ENCODE data around the gene PIK3C2G. TPM values are rescaled to one million over a fixed set of nuclear protein-coding genes. Genes with fewer than 3 reads are reported as not detected.

Gene PIK3C2G
- total and polyA plus RNA-seq, 10 of the 15 experiments (the other 5 are each of a cell fraction or from before 2014, with no cell fraction given) = not detected

DNA sequence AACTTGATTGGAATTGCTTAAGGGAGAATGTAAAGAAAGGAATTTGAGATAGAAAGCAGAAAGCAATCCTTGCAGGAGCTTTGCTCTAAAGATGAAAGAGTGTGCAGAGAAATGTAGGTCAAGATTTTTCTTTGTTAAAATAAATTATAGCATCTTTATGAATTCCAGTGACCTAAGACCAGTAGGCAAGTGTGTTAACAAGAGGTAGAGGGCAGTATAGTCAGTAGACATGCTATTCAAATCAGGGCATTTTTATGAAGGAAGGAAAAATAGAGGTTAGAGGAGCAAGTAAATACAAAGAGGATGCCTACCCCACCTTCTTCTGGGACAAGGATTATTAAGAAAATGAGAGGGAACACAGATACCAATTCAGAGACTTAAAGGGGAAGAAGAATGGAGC is 328.0 kb downstream of the PIK3C2G start (continued):
- no peak for TF ChIP-seq RB1 (IDR thresholded peaks at IDR 0.05; ENCODE audit: borderline replicate concordance)
- TF ChIP-seq E2F8 (IDR thresholded peaks at IDR 0.05; ENCODE audit: low read depth, partially characterized antibody) = no peak

DNA sequence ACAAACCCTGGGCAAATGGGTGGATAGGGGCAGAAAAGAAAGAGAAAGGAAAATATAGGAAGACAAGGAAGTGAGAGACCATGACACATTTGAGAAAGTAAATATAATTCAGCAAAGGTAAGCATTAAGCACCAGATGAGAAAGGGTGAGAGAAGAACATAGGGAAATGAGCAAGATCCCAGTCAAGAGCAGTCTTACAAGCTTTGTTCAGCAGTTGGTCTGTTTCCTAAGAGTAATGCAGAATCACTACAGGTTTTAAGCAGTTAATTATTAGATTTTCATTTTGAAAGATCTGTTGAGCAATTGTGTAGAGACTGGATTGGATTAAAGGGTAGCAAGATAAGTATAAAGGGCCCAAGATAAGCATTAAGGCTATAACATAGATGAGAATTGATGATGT is 330.2 kb downstream of the PIK3C2G start:
- in situ Hi-C loops (cut with MboI) = no loop called here
- intact Hi-C loops (cut with micrococcal nuclease; ENCODE audit: unreplicated experiment) = no loop called here
- Histone ChIP-seq H3K4me2 (ENCODE audit: control insufficient read depth, insufficient read depth) (no peak overlapping the region), H2AFZ (ENCODE audit: control insufficient read depth, low read depth, low read length) (no peak overlapping the region), H3K79me2 (ENCODE audit: control insufficient read depth, insufficient read depth, low read length) (no peaks in the 10 kb centered on the region), H3K9ac (ENCODE audit: control insufficient read depth, insufficient read depth, low read length) (no peak overlapping the region), H3K4me1 (ENCODE audit: control insufficient read depth, insufficient read depth, low read length) (no peaks in the 10 kb centered on the region), H3K4me3 (no peak overlapping the region), H3K36me3 (ENCODE audit: control insufficient read depth in 2 of 2, insufficient read depth in 2 of 2, low read length in 1 of 2) (no peaks in the 10 kb centered on the region), H3K9me3 (replicated peaks; ENCODE audit: control insufficient read depth, insufficient read depth, low read length) (no peaks in the 10 kb centered on the region), H4K20me1 (ENCODE audit: control insufficient read depth, insufficient read depth) (no peaks in the 10 kb centered on the region), H3K27me3 (replicated peaks in 1 of 2; ENCODE audit: control insufficient read depth in 2 of 2, insufficient read depth in 2 of 2, low read length in 1 of 2) (no peaks in the 10 kb centered on the region), H3K27ac (ENCODE audit: control insufficient read depth, insufficient read depth) (no peak overlapping the region)
- RAD21 ChIA-PET (ENCODE audit: unreplicated experiment) = no interaction called here
- SMC1A ChIA-PET (ENCODE audit: uncharacterized antibody, unreplicated experiment) = no interaction called here
- BruUV-seq (replicated peaks) = no TSS peak
- FAIRE-seq = no peak
- POLR2A ChIA-PET = no interaction called here
- CTCF ChIA-PET = no interaction called here
- no peak for ATAC-seq
- no peak for DNase-seq (ENCODE audit: low read depth, low spot score)
- TF ChIP-seq RB1 (IDR thresholded peaks at IDR 0.05; ENCODE audit: borderline replicate concordance) (no peak), NFYB (IDR thresholded peaks at IDR 0.05; ENCODE audit: insufficient read depth, low read depth, low read length) (no peak), JUNB (IDR thresholded peaks at IDR 0.05) (no peak), IKZF1 (conservative IDR thresholded peaks at IDR 0.05) (no peak), GABPA (IDR thresholded peaks at IDR 0.05; ENCODE audit: low read depth) (no peak), SREBF1 (IDR thresholded peaks at IDR 0.05; ENCODE audit: low read length) (no peak), CEBPZ (IDR thresholded peaks at IDR 0.05; ENCODE audit: low read depth, low read length) (no peak), NR2F1 (conservative IDR thresholded peaks at IDR 0.05) (no peak), MTA3 (IDR thresholded peaks at IDR 0.05; ENCODE audit: borderline replicate concordance, low read length) (no peak), WRNIP1 (IDR thresholded peaks at IDR 0.05; ENCODE audit: borderline replicate concordance, low read depth, low read length) (no peak), LARP7 (IDR thresholded peaks at IDR 0.05) (no peak), MTA2 (IDR thresholded peaks at IDR 0.05; ENCODE audit: low read depth) (no peak), KDM1A (IDR thresholded peaks at IDR 0.05; ENCODE audit: borderline replicate concordance) (no peak), EP300 (IDR thresholded peaks at IDR 0.05; ENCODE audit: borderline replicate concordance in 1 of 2, control insufficient read depth in 1 of 2, low read depth in 2 of 2, low read length in 2 of 2) (no peak)
- TF ChIP-seq, protein P1, sequence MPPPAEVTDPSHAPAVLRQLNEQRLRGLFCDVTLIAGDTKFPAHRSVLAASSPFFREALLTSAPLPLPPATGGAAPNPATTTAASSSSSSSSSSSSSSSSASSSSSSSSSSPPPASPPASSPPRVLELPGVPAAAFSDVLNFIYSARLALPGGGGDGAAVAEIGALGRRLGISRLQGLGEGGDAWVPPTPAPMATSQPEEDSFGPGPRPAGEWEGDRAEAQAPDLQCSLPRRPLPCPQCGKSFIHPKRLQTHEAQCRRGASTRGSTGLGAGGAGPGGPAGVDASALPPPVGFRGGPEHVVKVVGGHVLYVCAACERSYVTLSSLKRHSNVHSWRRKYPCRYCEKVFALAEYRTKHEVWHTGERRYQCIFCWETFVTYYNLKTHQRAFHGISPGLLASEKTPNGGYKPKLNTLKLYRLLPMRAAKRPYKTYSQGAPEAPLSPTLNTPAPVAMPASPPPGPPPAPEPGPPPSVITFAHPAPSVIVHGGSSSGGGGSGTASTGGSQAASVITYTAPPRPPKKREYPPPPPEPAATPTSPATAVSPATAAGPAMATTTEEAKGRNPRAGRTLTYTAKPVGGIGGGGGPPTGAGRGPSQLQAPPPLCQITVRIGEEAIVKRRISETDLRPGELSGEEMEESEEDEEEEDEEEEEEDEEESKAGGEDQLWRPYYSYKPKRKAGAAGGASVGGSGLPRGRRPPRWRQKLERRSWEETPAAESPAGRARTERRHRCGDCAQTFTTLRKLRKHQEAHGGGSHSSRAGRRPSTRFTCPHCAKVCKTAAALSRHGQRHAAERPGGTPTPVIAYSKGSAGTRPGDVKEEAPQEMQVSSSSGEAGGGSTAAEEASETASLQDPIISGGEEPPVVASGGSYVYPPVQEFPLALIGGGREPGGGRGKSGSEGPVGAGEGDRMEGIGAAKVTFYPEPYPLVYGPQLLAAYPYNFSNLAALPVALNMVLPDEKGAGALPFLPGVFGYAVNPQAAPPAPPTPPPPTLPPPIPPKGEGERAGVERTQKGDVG (CRISPR knock-in tag; IDR thresholded peaks at IDR 0.05) = no peak

Measured in GM12878 (cell line).